UCSD-AML1 (cell line): ENCODE results near the gene ASCC2.

Source experiments
- DNase-seq: peaks from one replicate; lab custom pipeline; 2025; ENCODE audit not compliant: unreplicated experiment; lab: John Stamatoyannopoulos, UW

ASCC2 gene

GRCh38 chr22:29793396-29793795 lies 44.7 kb downstream of the ASCC2 start:
- no peak for DNase-seq

- DNase-seq, result no peak
These were observed 48.0 kb downstream of the ASCC2 start for GRCh38 chr22:29790061-29790460.

- no peak for DNase-seq
These were observed 49.5 kb downstream of the ASCC2 start for GRCh38 chr22:29788339-29789279.

GRCh38 chr22:29787371-29787980 lies 50.6 kb downstream of the ASCC2 start:
- no peak for DNase-seq

- no peak for DNase-seq
These were observed 52.0 kb downstream of the ASCC2 start for GRCh38 chr22:29786031-29786430.

- no peak for DNase-seq
These were observed 53.4 kb downstream of the ASCC2 start for GRCh38 chr22:29784451-29785361.

- DNase-seq, result no peak
These were observed 55.8 kb downstream of the ASCC2 start for GRCh38 chr22:29782061-29782845.

- DNase-seq, result no peak
These were observed 57.1 kb downstream of the ASCC2 start for GRCh38 chr22:29780748-29781676.

- no peak for DNase-seq
These were observed 57.9 kb downstream of the ASCC2 start for GRCh38 chr22:29780220-29780619.

GRCh38 chr22:29773233-29773632 lies 64.8 kb downstream of the ASCC2 start:
- DNase-seq, result no peak

GRCh38 chr22:29772170-29772641 lies 65.9 kb downstream of the ASCC2 start:
- no peak for DNase-seq

GRCh38 chr22:29769723-29770321 lies 68.3 kb downstream of the ASCC2 start:
- DNase-seq, result no peak

- no peak for DNase-seq
These were observed 69.9 kb downstream of the ASCC2 start for GRCh38 chr22:29768052-29768693.

- DNase-seq, result peak; percentile 88
These were observed 70.7 kb downstream of the ASCC2 start, which contains the start of gene UQCR10 for GRCh38 chr22:29767171-29768051. TSS of gene UQCR10 (plus strand) at chr22:29767369. CDS start at chr22:29767399, 30 bp downstream.

GRCh38 chr22:29766632-29767170 lies 71.4 kb downstream of the ASCC2 start, which contains the start of gene ZMAT5:
TSS of gene ZMAT5 (minus strand) at chr22:29767007. CDS start at chr22:29748544, 18,463 bp downstream.
- peak; percentile 94 for DNase-seq

- no peak for DNase-seq
These were observed 72.0 kb downstream of the ASCC2 start for GRCh38 chr22:29765905-29766631.
